NCI-H2196 treated with DMSO at 0.1 percent for 48 hours (cell line): Measurements from ENCODE around the gene FBXO42.

Experiments used
- DNase-seq: peaks from one replicate; lab custom pipeline; 2025; ENCODE audit not compliant: unreplicated experiment; lab: John Stamatoyannopoulos, UW

The FBXO42 gene

GRCh38 chr1:16244650-16245285 is 107.5 kb downstream of the FBXO42 start:
- no peak for DNase-seq

DNA sequence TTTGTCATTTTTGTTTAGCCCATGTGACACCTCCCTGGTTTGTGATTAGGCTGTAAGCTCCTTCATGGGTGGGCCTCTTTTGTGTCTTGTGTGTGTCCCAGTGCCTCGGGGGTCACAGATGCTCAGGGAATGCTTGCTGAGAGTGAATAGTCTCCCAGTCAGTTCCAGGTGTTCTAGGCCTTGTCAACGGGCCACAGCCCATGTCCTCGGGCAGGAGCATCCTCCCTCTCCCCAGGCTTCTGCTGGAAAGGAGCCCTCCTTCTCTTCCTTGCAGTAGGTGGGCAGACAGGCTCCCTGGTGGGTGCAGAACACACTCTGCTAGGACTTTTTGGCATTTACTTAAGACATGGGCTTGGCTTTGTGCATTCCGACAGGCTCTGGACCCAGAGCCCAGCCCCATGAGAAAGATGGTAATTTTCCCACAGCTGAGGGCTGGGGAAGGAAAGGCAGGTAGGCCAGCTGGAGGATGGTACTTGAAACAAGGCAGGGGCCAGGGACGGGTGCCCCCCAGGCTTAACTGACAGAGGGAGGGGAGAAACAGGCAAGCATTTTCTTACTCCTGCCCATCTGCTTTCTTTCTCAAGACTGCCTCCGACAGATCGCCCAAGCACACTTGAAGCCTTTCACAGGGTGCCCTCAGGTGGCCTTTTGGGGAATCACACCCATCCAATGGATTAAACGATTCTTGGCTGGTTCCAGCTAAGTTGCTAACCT is 108.2 kb downstream of the FBXO42 start:
- DNase-seq = peak; percentile 57

DNA sequence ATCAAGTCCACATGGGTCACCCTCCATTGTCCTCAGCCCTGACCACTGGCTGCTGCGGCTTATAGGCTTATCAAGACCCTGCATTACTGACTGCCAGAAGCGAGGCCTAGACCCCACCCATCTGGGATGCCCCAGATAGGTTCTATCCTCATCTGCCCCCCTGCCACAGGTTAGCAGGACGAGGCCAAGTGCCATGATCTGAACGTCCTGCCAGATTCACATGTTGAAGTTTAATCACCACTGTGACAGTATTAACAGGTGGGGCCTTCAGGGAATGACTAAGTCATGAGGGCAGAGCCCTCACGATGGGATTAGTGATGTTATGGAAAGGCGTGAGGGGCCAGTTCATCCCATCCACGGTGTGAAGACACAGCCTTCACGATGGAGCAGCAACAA is 109.1 kb downstream of the FBXO42 start:
- no peak for DNase-seq

- no peak for DNase-seq
Observed at GRCh38 chr1:16242556-16243214, 109.6 kb downstream of the FBXO42 start.

DNA sequence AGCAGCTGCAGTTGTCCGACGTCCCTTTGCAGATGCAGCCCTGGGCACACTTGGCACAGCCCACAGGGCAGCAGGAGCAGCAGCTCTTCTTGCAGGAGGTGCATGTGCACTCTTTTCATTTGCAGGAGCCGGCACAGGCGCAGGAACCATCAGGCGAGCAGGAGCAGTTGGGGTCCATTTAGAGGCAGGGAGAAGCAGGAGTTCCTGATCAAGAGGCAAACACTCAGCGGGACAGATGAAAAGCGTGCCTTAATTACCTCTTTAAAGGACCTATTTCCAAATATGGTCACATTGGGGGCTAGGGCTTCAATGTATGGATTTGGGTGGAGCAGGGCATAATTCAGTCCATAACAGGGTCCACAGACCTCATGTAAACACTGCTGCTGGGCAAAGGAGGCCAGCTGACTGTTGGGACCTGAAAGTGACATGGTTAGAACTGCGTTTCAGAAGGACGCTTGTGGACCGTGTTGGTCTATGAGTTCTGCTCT is 111.0 kb downstream of the FBXO42 start:
- DNase-seq = no peak

GRCh38 chr1:16239972-16240491 is 112.2 kb downstream of the FBXO42 start:
- no peak for DNase-seq

DNA sequence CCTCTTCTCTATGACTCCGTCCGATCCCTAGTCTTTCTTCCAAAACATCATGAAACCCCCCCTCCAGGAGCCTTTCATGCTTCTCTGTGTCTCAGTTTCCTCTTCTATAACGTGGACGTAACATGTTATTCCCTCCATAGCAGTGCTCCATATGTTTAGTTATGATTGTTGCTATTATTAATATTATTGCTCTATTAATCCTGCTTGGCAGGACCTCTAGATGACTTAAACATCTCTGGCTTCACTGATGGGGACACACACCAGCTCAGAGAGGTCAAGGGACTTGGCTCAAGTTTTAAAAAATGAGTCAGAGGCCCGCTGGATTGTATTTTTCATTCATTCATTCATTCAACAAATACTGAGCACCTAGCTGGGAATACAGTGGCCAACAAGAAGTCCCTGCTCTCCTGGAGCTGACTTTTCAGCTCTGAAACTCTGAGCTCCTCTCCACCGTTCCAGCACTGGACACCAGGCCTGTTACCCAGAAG is 114.9 kb downstream of the FBXO42 start:
- no peak for DNase-seq

DNA sequence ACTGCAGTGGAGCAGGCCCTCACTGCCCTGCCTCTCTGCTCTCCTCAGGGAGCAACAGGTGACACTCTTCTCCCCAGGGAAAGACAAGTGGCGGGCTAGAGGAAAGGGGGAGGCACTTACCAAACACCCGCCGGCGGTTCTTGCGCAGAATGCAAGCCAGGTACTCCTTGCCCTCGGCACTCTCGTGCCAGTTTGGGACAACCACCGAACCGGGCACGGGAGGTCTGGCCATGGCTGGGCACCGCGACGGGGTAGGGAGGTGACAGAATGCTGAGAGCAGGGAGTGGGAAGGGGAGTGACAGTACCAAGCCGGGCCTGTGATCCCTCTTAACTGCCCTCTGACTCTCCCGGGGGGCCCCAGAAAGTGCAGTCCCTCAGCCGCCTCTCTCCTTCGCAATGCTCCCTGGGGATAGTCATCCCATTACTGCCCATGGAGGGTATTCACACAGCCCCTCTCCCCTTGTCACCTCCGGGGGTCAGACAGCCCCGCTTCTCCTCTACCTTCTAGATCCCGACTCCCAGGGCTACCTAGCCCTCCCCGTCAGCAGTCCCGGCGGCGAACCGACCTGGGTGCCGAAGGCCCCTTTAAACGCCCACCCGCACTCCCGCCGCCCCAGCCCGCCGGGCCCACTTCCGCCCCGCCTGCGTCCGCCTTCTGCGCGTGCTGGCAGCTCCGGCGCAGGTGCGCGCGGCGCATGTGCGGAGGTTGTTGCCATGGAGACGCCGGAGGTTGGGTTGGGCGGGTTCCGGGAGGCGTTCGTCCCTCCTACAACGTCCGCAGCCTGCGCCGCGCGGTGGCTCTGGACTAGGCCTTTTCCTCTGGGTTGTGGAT is 115.6 kb downstream of the FBXO42 start, which contains the start of gene CPLANE2:
Gene CPLANE2 (minus strand): TSS at position 673 of the 832 bp plus-strand sequence. CDS start 441 bp downstream, at position 232.
- DNase-seq = peak; percentile 90

GRCh38 chr1:16235944-16236510 is 116.3 kb downstream of the FBXO42 start:
- peak; percentile 73 for DNase-seq

DNA sequence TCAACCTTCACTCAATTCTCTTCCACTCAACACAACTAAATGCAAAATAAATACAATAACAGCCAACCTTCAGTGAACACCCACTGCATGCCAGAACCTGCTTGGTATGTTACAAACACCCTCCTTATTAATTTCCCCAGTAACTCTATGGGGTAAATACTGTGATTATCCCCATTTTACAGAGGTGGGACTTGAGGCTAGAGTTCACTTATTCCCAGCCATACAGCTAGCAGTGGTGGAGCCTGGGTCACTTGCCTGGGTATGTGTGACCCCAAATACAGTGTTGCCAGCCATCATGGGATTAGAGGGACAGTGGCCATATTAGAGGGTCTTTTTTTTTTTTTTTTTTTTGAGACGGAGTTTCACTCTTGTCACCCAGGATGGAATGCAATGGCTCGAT is 116.9 kb downstream of the FBXO42 start:
- DNase-seq = no peak

DNA sequence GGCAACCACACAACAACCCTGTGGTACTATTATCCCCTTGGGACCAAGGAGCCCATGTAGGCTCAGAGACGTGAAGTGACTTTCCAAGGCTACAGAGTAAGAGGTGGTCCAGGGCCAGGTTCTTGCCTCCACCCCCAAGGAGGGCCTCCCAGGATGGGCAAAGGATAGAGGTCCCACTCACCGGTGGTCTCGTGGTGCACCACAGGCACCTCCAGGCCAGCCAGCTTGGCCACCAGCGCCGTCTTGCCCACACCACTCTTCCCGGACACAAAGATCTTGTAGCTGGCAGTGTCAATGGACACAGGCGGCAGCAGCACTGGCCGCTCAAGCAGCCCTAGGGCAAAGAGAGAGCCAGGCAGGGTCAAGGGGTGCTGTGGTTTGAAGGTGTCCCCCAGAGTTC is 118.8 kb downstream of the FBXO42 start:
- DNase-seq = no peak

- DNase-seq = no peak
Observed at GRCh38 chr1:16232316-16232710, 120.0 kb downstream of the FBXO42 start.

DNA sequence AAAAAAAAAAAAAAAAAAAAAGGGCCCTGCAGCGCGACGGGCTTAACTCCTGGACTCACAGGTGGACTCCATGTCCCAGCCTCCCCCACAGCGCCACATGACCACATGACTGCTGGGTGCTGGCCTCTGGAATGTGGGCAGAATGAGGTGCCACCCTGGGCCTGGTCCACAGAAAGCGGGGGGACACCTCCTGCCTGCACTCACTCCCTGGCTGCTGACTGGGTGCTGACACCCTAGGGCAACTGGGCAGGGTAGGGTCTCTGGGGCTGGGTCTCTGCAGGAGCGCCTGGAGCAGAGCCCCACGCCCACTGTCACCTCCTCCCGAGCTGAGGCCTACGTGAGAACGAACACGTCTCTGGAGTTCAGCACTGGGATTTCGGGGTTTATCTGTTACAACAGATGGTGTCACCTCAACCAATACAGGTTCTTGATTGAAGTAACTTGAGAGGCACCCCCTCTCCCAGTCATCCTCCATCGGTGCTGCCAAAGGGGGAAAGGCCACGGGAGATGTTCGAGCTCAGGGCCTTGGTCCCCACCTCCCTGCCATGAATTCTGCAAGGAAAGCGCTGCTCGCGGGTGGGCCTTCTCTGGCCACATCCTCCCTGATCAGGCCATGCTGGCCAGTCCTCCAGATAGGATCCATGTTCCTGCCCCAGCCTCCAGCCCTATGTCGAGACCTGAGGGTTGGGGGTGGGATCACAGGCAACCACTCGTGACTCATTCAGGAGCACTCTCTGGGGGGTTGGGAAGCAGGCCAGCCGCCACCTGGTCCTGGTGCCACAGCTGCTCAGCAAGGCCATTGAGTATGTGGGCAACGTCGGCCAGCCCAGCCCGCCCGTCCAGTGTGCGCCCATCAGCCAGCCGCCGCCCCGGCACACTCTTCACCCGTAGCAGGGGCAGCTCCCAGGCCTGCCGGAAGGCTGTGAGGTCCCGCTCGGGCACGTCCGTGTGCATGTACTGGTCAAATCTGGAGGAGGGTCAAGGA is 120.7 kb downstream of the FBXO42 start:
- no peak for DNase-seq

DNA sequence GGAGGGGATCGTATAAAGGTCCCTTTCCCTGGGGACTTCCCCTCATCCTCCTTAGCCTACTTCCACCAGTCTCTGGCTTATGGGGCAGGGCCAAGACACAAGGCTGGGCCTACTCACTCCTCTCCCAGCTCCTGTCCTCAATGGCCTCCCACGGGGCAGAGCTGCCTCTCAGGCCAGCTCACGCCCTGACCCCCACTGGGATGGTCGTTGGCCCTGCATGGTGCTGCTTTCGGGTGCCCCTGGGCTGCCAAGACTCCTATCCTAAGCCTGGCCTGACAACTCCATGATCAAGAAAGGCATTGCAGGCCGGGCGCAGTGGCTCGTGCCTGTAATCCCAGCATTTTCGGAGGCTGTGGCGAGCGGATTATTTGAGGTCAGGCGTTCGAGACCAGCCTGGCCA is 121.5 kb downstream of the FBXO42 start:
- DNase-seq = no peak

DNA sequence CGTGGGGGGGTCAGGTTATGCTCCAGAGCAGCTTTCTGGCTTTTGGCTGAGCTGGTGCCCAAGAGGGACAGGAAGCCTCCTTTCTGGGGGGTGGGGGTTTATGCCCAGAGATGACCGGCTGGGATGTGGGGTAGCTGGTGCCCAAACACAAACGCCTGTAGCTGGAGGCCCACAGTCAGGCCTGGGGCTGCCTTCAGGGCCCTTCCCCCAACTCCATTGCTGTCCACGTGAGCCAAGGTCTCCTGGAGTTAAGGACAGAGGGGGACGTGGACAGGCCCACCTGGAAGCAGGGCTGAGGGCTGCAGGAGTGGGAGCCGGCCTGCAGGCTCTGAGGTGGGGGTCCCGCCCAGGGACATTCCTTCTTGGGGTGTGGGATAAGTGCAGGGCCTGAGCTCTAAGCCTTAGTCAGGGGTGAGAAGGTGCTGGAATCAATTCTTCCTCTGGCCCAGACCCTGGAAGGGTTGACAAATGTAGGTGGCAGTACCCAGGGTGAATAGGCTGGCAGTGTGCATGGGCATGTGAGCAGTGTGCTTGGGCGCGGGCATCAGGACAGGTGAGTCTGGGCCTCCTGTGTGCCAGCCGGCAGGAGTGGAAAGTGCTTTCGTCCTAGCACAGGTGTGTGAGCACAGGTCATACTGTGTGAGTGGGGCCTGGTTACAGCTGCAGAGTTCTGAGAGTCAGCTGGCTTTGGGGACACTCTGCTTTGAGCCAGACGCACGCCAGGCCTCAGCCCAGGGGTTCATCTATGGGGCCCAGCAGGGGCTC is 122.1 kb downstream of the FBXO42 start:
- no peak for DNase-seq

DNA sequence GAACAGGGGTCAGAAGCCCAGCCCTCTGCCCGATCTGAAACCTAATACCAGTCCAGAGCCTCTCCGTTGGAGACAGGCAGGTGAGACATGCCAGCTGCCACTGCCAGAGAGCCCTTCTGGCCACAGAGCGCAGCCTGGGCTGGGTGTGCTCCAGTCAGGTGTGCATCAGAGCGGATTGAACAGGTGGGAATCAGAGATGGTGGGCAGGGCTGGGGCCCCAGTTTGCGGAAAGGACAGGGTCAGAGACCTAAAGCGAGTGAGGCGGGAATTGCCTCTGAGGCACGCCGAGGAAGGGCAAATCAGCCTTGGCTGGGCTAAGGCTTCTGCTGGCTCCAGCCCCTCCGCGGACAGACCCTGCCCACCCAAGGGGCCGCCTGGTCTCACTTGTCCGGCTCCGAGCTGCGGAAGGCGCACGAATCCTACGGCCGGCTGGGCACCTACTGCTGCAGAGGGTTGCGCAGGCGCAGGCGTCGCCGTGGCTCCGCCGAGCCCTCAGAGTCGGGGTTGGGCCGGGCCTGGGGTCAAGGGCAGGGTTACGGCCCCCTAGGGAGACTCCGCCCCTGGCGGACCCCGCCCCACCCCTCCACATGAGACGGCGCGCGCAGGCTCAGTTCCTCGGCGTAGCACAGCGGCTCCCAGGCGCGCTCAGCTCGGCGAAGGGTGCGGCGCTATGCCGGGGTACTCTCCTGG is 125.6 kb downstream of the FBXO42 start:
- DNase-seq = peak; percentile 14

DNA sequence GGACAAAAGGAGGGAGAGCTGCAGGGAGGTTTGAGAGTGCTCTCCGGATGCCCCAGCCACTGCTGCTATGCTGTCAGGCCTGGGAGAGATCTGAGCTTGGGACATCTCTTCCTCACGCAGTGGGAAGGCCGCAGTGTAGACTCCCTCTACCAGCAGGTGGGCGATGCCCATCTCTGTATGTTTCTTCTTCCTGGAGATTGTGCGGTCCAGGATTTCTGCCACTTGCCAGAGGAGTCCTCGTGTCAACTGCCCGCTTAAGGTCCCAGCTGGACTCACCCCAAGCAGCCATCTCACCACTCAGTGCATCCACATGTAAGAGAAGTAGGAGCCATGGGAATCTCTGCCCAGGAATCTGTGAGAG is 126.2 kb downstream of the FBXO42 start:
- no peak for DNase-seq

GRCh38 chr1:16224472-16224871 is 127.8 kb downstream of the FBXO42 start:
- no peak for DNase-seq
